Subcutaneous adipose tissue (tissue), 4 donors: ENCODE measurements around the gene SIN3B. TPM values are rescaled to one million over a fixed set of nuclear protein-coding genes. Genes with fewer than 3 reads are reported as not detected.

Experiments used
- total RNA-seq, 4 donors: library from RNA; depleted of rRNA; stranded (reverse); fragments of >200 nt; gene quantifications; one replicate each; pipeline ENCODE4 v1.1.0, GENCODE V29; 2016
- TF ChIP-seq, protein P1 (sequence below): fragments of 450-650 bp; IDR thresholded peaks from one replicate; pipeline ENCODE4 v1.5.1; 2016; ENCODE audit warnings: low read depth, mild to moderate bottlenecking, control low read depth, antibody characterized with exemption, moderate library complexity

SIN3B gene
- total RNA-seq, 4 donors from 2014 or later, result 44.4 to 94.0 (median 50.5) TPM

DNA sequence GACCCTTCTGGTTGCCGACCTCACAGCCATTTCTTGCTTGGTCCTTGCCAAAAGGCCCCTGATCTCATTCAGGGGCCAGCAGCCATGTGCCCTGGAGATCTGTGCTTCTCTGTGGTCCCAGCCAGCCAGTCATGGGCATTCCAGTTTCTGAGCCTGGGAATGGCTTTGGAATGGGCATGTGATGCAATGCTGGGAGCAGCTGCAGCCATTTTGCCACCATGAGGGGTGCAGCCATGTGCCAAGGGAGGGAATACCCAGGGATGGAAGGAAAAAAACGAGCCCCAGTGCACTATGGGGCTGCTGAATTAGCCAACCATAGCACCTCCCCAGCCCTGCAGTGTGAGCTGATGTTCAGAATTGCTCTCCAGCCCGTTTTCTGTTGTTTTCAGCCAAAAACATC lies 85.9 kb downstream of the SIN3B start:
- TF ChIP-seq, protein P1, sequence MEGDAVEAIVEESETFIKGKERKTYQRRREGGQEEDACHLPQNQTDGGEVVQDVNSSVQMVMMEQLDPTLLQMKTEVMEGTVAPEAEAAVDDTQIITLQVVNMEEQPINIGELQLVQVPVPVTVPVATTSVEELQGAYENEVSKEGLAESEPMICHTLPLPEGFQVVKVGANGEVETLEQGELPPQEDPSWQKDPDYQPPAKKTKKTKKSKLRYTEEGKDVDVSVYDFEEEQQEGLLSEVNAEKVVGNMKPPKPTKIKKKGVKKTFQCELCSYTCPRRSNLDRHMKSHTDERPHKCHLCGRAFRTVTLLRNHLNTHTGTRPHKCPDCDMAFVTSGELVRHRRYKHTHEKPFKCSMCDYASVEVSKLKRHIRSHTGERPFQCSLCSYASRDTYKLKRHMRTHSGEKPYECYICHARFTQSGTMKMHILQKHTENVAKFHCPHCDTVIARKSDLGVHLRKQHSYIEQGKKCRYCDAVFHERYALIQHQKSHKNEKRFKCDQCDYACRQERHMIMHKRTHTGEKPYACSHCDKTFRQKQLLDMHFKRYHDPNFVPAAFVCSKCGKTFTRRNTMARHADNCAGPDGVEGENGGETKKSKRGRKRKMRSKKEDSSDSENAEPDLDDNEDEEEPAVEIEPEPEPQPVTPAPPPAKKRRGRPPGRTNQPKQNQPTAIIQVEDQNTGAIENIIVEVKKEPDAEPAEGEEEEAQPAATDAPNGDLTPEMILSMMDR, result no peak

DNA sequence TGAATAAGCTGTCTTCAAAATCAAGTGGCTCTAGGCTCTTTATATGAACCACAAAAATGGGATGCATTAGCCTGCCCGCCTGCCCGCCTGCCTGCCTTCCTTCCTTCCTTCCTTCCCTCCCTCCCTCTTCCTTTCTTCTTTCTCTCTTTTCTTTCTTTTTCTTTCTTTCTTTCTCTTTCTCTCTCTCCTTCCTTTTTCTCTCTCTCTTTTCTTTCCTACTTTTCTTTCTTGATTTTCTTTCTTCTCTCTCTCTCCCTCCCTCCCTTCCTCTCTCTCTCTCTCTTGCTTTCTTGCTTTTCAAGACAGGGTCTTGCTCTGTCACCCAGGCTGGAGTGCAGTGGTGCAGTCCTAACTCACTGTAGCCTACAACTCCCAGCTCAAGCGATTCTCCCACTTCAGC lies 86.5 kb downstream of the SIN3B start:
- TF ChIP-seq, protein P1, result no peak

DNA sequence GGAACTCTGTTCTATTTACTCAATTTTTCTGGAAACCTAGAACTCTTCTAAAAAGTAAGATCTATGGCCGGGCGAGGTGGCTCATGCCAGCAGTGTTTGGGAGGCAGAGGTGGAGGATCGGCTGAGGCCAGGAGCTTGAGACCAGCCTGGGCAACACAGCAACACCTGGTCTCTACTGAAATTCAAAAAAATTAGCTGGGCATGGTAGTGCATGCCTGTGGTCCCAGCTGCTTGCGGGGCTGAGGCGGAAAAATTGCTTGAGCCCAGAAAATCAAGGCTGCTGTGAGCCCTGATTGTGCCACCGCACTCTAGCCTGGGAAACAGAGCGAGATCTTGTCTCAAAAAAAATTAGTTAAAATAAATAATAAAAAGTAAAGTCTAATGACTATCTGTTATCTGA lies 88.2 kb downstream of the SIN3B start:
- TF ChIP-seq, protein P1, result no peak

DNA sequence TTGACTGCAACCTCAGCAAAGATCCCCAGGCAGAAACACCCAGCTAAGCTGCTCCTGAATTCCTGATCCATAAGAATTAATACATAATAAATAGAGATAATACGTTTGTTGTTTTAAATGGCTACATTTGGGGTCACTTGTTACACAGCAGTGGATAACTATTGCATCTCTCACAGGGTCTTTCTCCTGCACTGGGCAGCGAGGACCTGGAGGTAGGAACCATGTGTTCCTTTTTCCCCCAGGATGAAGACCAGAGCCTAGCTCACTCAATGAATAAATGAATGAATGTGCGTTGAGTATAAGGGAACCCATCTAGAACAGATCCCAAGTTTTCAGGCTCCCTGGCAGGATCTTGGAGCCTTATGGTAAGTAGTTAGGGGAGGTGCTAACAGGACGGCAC lies 90.3 kb downstream of the SIN3B start:
- TF ChIP-seq, protein P1, result no peak

DNA sequence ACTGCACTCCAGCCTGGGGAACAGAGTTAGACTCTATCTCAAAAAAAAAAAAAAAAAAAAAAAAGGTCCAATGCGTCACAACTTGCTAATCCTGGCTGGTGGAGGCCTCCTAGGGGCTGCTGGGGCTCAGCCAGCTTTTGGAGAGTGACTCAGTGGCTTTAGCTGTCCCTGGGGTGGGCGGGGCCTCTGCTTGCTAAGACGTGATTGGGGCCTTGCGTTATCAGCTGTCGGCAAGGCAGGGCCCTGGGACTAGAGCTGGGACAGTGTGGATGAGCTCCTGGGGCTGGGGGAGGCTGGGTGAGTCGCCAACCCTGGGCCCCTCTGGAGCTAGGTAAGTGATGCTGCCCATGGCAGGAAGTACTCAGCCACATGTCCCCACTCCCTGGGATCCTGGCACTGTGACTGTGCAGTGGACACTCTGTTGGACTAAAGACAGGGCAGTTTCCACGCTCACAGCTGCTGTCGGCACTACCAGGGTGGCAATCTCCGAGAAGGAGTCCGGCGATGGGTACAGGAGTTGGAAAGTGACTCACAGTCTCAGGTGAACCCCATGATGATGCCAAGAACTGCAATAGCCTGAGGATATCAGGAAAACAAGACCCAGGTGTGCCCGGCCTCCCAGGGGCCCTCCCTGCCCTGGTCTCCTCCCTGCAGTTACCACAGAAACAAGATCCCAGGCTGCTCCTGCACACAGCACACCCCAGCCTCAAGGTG lies 91.8 kb downstream of the SIN3B start:
- TF ChIP-seq, protein P1, result no peak

DNA sequence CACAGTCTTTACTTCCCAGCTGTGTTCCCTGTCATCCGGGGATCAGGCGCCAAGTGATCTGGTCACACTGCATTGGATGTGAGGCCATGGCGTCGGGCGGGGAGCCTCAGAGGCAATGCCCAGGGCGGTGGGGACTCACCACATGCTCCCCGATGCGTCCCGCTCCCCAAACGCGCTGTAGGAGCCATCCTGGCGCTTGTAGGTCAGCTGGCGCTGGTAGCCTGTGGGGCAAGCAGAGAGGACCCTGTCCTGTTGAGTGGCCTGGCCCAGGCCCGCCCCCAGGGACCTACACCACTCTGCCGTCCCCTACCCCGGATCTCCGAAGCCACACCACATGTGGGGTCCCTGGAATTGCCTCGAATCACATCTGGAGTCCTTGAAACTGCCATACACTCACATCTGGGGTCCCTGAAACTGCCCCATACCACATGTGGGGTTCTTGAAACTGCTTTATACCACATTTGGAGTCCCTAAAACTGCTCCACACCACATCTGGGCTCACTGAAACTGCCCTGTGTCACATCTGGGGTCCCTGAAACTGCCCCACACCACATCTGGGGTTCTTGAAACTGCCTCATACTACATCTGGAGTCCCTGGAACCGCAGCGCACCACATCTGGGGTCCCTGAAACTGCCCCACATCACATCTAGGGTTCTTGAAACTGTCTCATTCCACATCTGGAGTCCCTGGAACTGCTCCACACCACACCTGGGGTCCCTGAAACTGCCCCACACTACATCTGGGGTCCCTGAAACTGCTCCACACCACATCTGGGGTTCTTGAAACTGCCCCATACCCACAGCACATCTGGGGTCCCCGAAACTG lies 92.8 kb downstream of the SIN3B start:
- TF ChIP-seq, protein P1, result no peak

DNA sequence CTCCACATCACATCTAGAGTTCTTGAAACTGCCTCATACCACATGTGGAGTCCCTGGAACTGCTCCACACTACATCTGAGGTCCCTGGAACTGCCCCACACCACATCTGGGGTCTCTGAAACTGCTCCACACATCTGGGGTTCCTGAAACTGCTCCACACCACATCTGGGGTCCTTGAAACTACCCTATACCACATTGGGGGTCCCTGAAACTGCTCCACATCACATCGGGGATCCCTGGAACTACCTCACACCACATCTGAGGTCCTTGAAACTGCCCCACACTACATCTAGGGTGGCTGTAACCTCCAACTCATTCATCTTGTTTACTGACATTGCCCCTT lies 93.4 kb downstream of the SIN3B start:
- TF ChIP-seq, protein P1, result no peak
